Loucy (cell line): ENCODE data around the gene CIAO3.

Experiments
- H2AFZ ChIP-seq: fragments of 200-600 bp; sonication (generic); 2 replicates; pipeline ENCODE4 v1.6.0; 2016; ENCODE audit warnings: antibody characterized with exemption, mild to moderate bottlenecking, low read length, moderate library complexity
- H3F3A ChIP-seq: fragments of 200-600 bp; 2 replicates; pipeline ENCODE4 v1.6.0; 2016; ENCODE audit warnings: antibody characterized with exemption, low read depth, mild to moderate bottlenecking
- H3K27me3 ChIP-seq: fragments of 200-600 bp; sonication (generic); 2 replicates; pipeline ENCODE4 v1.6.1; 2014; ENCODE audit warnings: low read length, mild to moderate bottlenecking; ENCODE audit not compliant: insufficient read depth, poor library complexity, severe bottlenecking
- H3K36me3 ChIP-seq: fragments of 200-600 bp; sonication (generic); 2 replicates; pipeline ENCODE4 v1.6.1; 2016; ENCODE audit warnings: low read length; ENCODE audit not compliant: insufficient read depth
- H3K4me1 ChIP-seq: fragments of 200-600 bp; sonication (generic); 2 replicates; pipeline ENCODE4 v1.5.1; 2014; ENCODE audit warnings: low read length, mild to moderate bottlenecking; ENCODE audit not compliant: insufficient read depth, poor library complexity, severe bottlenecking
- H3K4me2 ChIP-seq: fragments of 200-600 bp; sonication (generic); 2 replicates; pipeline ENCODE4 v1.6.0; 2014; ENCODE audit warnings: antibody characterized with exemption, low read length, low read depth, mild to moderate bottlenecking; ENCODE audit not compliant: poor library complexity, severe bottlenecking
- H3K4me3 ChIP-seq: fragments of 200-600 bp; sonication (generic); 2 replicates; pipeline ENCODE4 v1.5.1; 2014; ENCODE audit warnings: low read length, mild to moderate bottlenecking, mixed read lengths; ENCODE audit not compliant: poor library complexity, severe bottlenecking
- H3K79me2 ChIP-seq: fragments of 200-600 bp; sonication (generic); 2 replicates; pipeline ENCODE4 v1.6.1; 2014; ENCODE audit warnings: low read length; ENCODE audit not compliant: insufficient read depth
- H3K9ac ChIP-seq: fragments of 200-600 bp; sonication (generic); 2 replicates; pipeline ENCODE4 v1.6.0; 2014; ENCODE audit warnings: mild to moderate bottlenecking, low read depth, low read length, moderate library complexity; ENCODE audit not compliant: poor library complexity, severe bottlenecking
- H3K9me2 ChIP-seq: fragments of 200-600 bp; sonication (generic); replicated peaks from 2 replicates; pipeline ENCODE4 v1.6.1; 2016; ENCODE audit warnings: low read depth, low read length, mixed read lengths
- H3K9me3 ChIP-seq: fragments of 200-600 bp; sonication (generic); 2 replicates; pipeline ENCODE4 v1.6.1; 2014; ENCODE audit warnings: mild to moderate bottlenecking, antibody characterized with exemption, low read length, low read depth; ENCODE audit not compliant: insufficient read depth
- H4K20me1 ChIP-seq: fragments of 200-600 bp; sonication (generic); 2 replicates; pipeline ENCODE4 v1.6.0; 2014; ENCODE audit warnings: antibody characterized with exemption, low read length, mild to moderate bottlenecking; ENCODE audit not compliant: insufficient read depth, poor library complexity, severe bottlenecking
- CTCF ChIP-seq: fragments of 200-600 bp; sonication (generic); conservative IDR thresholded peaks from 2 replicates; pipeline ENCODE4 v1.5.1; 2014; ENCODE audit warnings: mild to moderate bottlenecking, antibody characterized with exemption, low read length
- EZH2phosphoT487 ChIP-seq: fragments of 200-600 bp; IDR thresholded peaks from 2 replicates; pipeline ENCODE4 v1.6.1; 2018; ENCODE audit warnings: antibody characterized with exemption, mild to moderate bottlenecking, moderate library complexity, borderline replicate concordance

CIAO3 gene

GRCh38 chr16:704047-704446, 36.8 kb downstream of the CIAO3 start:
- Histone ChIP-seq H3K36me3 (no peaks in the 10 kb centered on the region), H3K4me2 (no peak overlapping the region)

GRCh38 chr16:703406-703805, 37.4 kb downstream of the CIAO3 start:
- Histone ChIP-seq H3K9me3 (no peaks in the 10 kb centered on the region), H3K9me2 (no peaks in the 10 kb centered on the region), H3K36me3 (no peaks in the 10 kb centered on the region), H3K79me2 (no peaks in the 10 kb centered on the region), H3K9ac (no peak overlapping the region), H3K27me3 (no peaks in the 10 kb centered on the region), H2AFZ (no peak overlapping the region), H3K4me1 (no peaks in the 10 kb centered on the region), H3K4me3 (no peak overlapping the region), H3F3A (no peaks in the 10 kb centered on the region), H4K20me1 (no peaks in the 10 kb centered on the region), H3K4me2 (no peak overlapping the region)
- TF ChIP-seq CTCF = no peak
- TF ChIP-seq EZH2phosphoT487 = no peak

More at GRCh38 chr16:704047-704446, 36.8 kb downstream of the CIAO3 start:
- Histone ChIP-seq H3K4me1 (no peaks in the 10 kb centered on the region), H3K4me3 (no peak overlapping the region), H3F3A (no peaks in the 10 kb centered on the region), H3K9me2 (no peaks in the 10 kb centered on the region), H3K9ac (no peak overlapping the region), H4K20me1 (no peaks in the 10 kb centered on the region), H3K27me3 (no peaks in the 10 kb centered on the region), H3K9me3 (no peaks in the 10 kb centered on the region), H2AFZ (no peak overlapping the region), H3K79me2 (no peaks in the 10 kb centered on the region)
- TF ChIP-seq CTCF (no peak), EZH2phosphoT487 (no peak)

GRCh38 chr16:702341-702740, 38.5 kb downstream of the CIAO3 start:
- Histone ChIP-seq H3K27me3 (no peaks in the 10 kb centered on the region), H4K20me1 (no peaks in the 10 kb centered on the region), H2AFZ (no peak overlapping the region), H3K79me2 (no peaks in the 10 kb centered on the region), H3K36me3 (no peaks in the 10 kb centered on the region), H3K4me3 (no peak overlapping the region), H3K4me2 (no peak overlapping the region), H3F3A (no peaks in the 10 kb centered on the region), H3K9me3 (no peaks in the 10 kb centered on the region), H3K9me2 (no peaks in the 10 kb centered on the region), H3K9ac (no peak overlapping the region), H3K4me1 (no peaks in the 10 kb centered on the region)
- no peak for TF ChIP-seq EZH2phosphoT487
- no peak for TF ChIP-seq CTCF
